Osteocyte (in vitro differentiated cells): ENCODE measurements around the gene VAT1L. TPM values are rescaled to one million over a fixed set of nuclear protein-coding genes. Genes with fewer than 3 reads are reported as not detected.
"Not testable (repeated sequence)": the region's sequence is repeated elsewhere in the genome, so short reads cannot be mapped to it uniquely, and the experiment has no call there.

Source experiments
- DNase-seq: peaks from one replicate; pipeline ENCODE4 v3.0.0; 2021; ENCODE audit warnings: mixed read lengths; ENCODE audit not compliant: unreplicated experiment; ENCODE audit errors: extremely low spot score
- H3K27ac Mint-ChIP-seq: one replicate; pipeline ENCODE4 v1.8.0; 2021; ENCODE audit warnings: mild to moderate bottlenecking, mixed read lengths; ENCODE audit not compliant: unreplicated experiment
- H3K27me3 Mint-ChIP-seq: one replicate; pipeline ENCODE4 v1.8.0; 2021; ENCODE audit warnings: mixed read lengths; ENCODE audit not compliant: unreplicated experiment
- H3K36me3 Mint-ChIP-seq: one replicate; pipeline ENCODE4 v1.8.0; 2021; ENCODE audit warnings: mixed read lengths; ENCODE audit not compliant: unreplicated experiment
- H3K4me1 Mint-ChIP-seq: one replicate; pipeline ENCODE4 v1.8.0; 2021; ENCODE audit warnings: mixed read lengths; ENCODE audit not compliant: unreplicated experiment
- H3K4me3 Mint-ChIP-seq: one replicate; pipeline ENCODE4 v1.8.0; 2021; ENCODE audit warnings: mild to moderate bottlenecking, moderate library complexity, mixed read lengths; ENCODE audit not compliant: unreplicated experiment
- H3K9me3 Mint-ChIP-seq: one replicate; pipeline ENCODE4 v1.8.0; 2021; ENCODE audit warnings: mixed read lengths; ENCODE audit not compliant: unreplicated experiment
- total RNA-seq: library from RNA; stranded (reverse); gene quantifications from 2 replicates; pipeline ENCODE4 v1.2.1, GENCODE V29; 2021
- TF ChIP-seq, protein P1 (sequence below): fragments of 200-600 bp; sonication (generic); IDR thresholded peaks from 2 replicates; pipeline ENCODE4 v1.5.0; 2021; ENCODE audit warnings: antibody characterized with exemption, mild to moderate bottlenecking, moderate library complexity

Gene VAT1L
- total RNA-seq, 1 donor from 2014 or later: not detected

DNA sequence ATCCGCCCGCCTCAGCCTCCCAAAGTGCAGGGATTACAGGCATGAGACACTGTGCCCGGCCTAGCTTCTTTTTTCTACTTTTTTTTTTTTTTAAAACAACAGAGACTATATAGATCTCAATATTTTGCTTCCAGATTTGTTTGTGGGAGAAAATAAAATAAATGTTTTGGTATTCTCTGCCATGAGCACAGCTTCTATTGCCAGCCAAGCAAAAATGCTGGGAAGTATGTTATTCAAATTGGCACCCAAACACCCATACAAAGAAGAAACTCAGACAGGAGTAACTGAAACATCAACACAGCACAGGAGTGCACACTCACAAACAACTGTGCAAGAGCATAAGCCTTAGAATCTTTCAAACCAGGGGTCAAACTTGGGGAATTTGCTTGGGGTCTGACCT, 196.7 kb downstream of the VAT1L start:
- Mint-ChIP-seq H3K9me3 (peaks cover 7% of the 10 kb centered on the region), H3K27me3 (no peaks in the 10 kb centered on the region), H3K27ac (no peak overlapping the region), H3K36me3 (no peaks in the 10 kb centered on the region), H3K4me3 (no peak overlapping the region), H3K4me1 (no peaks in the 10 kb centered on the region)
- TF ChIP-seq, protein P1, sequence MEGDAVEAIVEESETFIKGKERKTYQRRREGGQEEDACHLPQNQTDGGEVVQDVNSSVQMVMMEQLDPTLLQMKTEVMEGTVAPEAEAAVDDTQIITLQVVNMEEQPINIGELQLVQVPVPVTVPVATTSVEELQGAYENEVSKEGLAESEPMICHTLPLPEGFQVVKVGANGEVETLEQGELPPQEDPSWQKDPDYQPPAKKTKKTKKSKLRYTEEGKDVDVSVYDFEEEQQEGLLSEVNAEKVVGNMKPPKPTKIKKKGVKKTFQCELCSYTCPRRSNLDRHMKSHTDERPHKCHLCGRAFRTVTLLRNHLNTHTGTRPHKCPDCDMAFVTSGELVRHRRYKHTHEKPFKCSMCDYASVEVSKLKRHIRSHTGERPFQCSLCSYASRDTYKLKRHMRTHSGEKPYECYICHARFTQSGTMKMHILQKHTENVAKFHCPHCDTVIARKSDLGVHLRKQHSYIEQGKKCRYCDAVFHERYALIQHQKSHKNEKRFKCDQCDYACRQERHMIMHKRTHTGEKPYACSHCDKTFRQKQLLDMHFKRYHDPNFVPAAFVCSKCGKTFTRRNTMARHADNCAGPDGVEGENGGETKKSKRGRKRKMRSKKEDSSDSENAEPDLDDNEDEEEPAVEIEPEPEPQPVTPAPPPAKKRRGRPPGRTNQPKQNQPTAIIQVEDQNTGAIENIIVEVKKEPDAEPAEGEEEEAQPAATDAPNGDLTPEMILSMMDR: no peak
- DNase-seq: no peak

DNA sequence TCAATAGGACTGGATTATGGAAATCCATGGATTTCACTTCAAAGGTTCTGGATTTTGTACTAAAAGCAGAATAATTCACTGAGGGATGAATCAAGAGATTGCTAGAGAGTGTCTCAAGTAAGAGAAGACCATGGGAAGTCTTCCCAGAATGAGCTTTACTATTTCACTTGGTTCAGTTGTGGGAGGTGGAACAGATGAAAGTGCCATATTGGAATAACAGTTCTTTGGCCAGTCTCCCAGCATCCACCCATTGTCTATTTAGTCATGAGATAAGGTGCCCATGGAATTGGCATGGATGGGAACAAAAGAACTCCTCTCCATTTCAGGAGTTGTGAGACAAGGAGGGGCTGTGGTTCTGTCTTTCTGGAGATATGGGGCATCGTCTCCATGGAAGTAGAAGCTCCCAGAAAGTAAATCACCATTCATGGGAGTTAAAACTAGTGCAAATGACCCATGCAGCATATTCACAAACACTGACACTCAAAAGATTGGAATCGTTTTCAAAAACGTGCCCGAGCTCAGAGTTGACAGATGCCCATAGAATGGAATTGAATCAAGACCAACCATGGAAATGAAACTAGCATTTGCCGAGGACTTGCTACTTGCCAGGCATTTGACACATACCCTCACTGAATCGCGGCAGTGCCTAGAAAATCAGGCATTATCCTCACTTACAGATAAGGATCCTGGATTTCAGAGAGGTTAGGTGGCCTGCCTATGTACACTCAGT, 197.8 kb downstream of the VAT1L start:
- Mint-ChIP-seq H3K9me3 (peaks cover 7% of the 10 kb centered on the region), H3K4me3 (no peak overlapping the region), H3K27me3 (no peaks in the 10 kb centered on the region), H3K4me1 (no peaks in the 10 kb centered on the region), H3K36me3 (no peaks in the 10 kb centered on the region), H3K27ac (no peak overlapping the region)
- TF ChIP-seq, protein P1: no peak
- DNase-seq: no peak

DNA sequence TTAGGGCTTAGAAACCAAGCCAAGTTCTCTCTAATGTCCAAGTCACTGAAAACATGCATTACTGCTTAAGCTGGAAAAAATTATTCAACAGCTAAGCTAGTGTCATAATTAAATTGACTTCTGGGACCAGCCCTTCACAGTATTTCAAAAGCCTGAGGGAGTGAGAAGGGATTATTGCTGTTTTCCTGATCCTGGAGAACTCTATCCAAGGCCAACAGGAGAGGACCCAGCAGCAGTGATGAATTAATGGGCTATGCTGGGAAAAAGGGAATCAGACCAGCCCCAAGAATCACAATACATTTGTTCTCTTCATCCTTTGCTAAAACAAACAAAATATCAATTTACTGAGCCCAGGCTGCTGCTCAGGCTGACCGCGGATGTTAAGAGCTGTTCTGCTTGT, 199.4 kb downstream of the VAT1L start:
- H3K9me3 Mint-ChIP-seq: peaks cover 7% of the 10 kb centered on the region
- H3K4me3 Mint-ChIP-seq: no peak overlapping the region
- H3K27me3 Mint-ChIP-seq: no peaks in the 10 kb centered on the region
- TF ChIP-seq, protein P1: no peak
- no peaks in the 10 kb centered on the region for H3K4me1 Mint-ChIP-seq
- DNase-seq: no peak
- no peak overlapping the region for H3K27ac Mint-ChIP-seq
- no peaks in the 10 kb centered on the region for H3K36me3 Mint-ChIP-seq

DNA sequence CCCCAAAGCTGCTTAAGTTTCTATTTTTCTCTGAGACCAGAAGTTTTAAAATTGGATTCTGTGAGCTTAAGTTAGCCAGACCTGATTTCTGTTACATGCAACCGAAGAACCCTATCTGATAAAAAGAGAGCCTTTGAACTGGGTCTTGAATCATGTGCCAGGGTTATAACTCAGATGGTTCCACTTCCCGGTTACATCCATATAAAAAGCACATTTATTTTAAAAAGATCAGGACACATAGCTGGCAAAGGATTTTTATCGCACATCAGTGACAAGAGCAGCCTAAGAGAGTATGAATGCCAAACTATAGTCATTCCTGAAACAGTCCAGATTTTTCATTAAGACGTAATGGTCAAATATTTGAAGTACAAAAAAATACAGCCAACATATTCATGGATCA, 201.5 kb downstream of the VAT1L start:
- Mint-ChIP-seq H3K36me3 (no peaks in the 10 kb centered on the region), H3K4me1 (no peaks in the 10 kb centered on the region), H3K27ac (no peak overlapping the region), H3K27me3 (no peaks in the 10 kb centered on the region), H3K9me3 (peaks cover 11% of the 10 kb centered on the region), H3K4me3 (no peak overlapping the region)
- TF ChIP-seq, protein P1: no peak
- DNase-seq: no peak

DNA sequence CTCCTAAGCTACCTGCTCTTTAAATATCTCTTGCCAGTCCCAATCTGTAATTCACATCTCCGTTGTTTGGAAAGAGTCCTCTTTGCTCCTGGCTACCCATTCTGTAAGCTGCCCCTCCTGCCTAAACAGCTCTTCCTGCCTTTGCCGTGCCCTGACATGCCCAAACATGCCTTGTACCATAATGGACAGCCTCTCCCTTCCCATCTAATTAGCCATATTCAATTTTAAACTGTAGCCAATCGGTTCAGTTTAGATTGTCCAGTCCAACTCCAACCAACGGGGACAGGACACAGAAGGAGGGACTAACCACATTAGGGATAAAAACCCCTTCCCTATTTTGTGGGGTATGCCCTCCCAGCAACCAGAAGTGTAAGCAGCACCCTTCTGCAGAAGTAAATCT, 203.3 kb downstream of the VAT1L start:
- TF ChIP-seq, protein P1: no peak

DNA sequence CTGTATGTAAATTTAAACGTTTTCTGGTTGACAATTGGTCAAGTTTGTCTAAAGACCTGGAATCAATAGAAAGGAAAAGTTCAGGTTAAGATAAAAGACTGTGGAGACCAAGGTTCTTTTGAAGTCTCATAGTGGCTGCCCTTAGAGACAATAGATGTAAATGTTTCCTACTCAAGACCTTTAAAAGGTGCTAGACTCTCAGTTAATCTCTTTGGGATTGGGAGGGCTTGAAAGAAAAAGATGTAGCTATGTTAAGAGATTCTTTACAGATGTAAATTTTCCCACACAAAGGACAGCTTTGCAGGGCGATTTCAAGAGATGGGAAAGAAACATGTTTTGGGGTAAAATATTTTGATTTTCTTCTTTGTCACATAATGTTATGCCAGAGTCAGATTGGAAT, 204.0 kb downstream of the VAT1L start:
- H3K4me1 Mint-ChIP-seq, H3K36me3 Mint-ChIP-seq, DNase-seq, H3K27me3 Mint-ChIP-seq, H3K4me3 Mint-ChIP-seq, H3K27ac Mint-ChIP-seq: not testable (repeated sequence)
- H3K9me3 Mint-ChIP-seq: peaks cover 15% of the 10 kb centered on the region

More for the DNA sequence above, 203.3 kb downstream of the VAT1L start:
- no peak overlapping the region for H3K4me3 Mint-ChIP-seq
- H3K36me3 Mint-ChIP-seq: no peaks in the 10 kb centered on the region
- DNase-seq: no peak
- H3K9me3 Mint-ChIP-seq: peaks cover 11% of the 10 kb centered on the region
- no peaks in the 10 kb centered on the region for H3K27me3 Mint-ChIP-seq
- H3K27ac Mint-ChIP-seq: no peak overlapping the region
- no peaks in the 10 kb centered on the region for H3K4me1 Mint-ChIP-seq
